SK-N-SH treated with all-trans-retinoic acid at 6 μM for 48 hours (cell line): ENCODE data around the gene FBLN7.

Source experiments
- ATAC-seq: fragments of 200-7000 bp; cut with Tn5 transposase; 3 replicates; pipeline ENCODE4 v1.9.1; 2020; ENCODE audit warnings: mild to moderate bottlenecking, moderate library complexity
- BACH2 ChIP-seq: fragments of 250-450 bp; sonication (Bioruptor Pico); IDR thresholded peaks from 2 replicates; pipeline ENCODE4 v1.9.0; 2021; ENCODE audit warnings: mild to moderate bottlenecking, borderline replicate concordance
- CSDC2 ChIP-seq: fragments of 250-450 bp; sonication (Bioruptor Pico); IDR thresholded peaks from 2 replicates; pipeline ENCODE4 v1.5.0; 2020; ENCODE audit warnings: mild to moderate bottlenecking, moderate library complexity
- ESRRG ChIP-seq: fragments of 250-450 bp; sonication (Bioruptor Pico); IDR thresholded peaks from 2 replicates; pipeline ENCODE4 v1.6.1; 2021; ENCODE audit warnings: mild to moderate bottlenecking
- GLIS3 ChIP-seq: fragments of 250-450 bp; sonication (Bioruptor Pico); IDR thresholded peaks from 2 replicates; pipeline ENCODE4 v1.5.0; 2020; ENCODE audit warnings: mild to moderate bottlenecking, moderate library complexity
- ISL1 ChIP-seq: fragments of 250-450 bp; sonication (Bioruptor Pico); IDR thresholded peaks from 2 replicates; pipeline ENCODE4 v2.1.2; 2022; ENCODE audit warnings: mild to moderate bottlenecking, moderate library complexity
- OSR1 ChIP-seq: fragments of 250-450 bp; sonication (Bioruptor Pico); IDR thresholded peaks from 2 replicates; pipeline ENCODE4 v1.8.0; 2022; ENCODE audit warnings: moderate library complexity, mild to moderate bottlenecking, inconsistent platforms
- PPARA ChIP-seq: fragments of 250-450 bp; sonication (Bioruptor Pico); IDR thresholded peaks from 2 replicates; pipeline ENCODE4 v1.5.0; 2020; ENCODE audit warnings: mild to moderate bottlenecking, borderline replicate concordance
- RARB ChIP-seq: fragments of 250-450 bp; sonication (Bioruptor Pico); IDR thresholded peaks from 2 replicates; pipeline ENCODE4 v1.8.0; 2021; ENCODE audit warnings: mild to moderate bottlenecking, moderate library complexity
- TCF4 ChIP-seq: fragments of 250-450 bp; sonication (Bioruptor Pico); IDR thresholded peaks from 2 replicates; pipeline ENCODE4 v1.8.0; 2021; ENCODE audit warnings: mild to moderate bottlenecking, moderate library complexity, borderline replicate concordance
- TOX ChIP-seq: fragments of 250-450 bp; sonication (Bioruptor Pico); IDR thresholded peaks from 2 replicates; pipeline ENCODE4 v1.8.0; 2021; ENCODE audit warnings: mild to moderate bottlenecking, moderate library complexity, borderline replicate concordance
- ZC3H10 ChIP-seq: fragments of 250-450 bp; sonication (Bioruptor Pico); IDR thresholded peaks from 2 replicates; pipeline ENCODE4 v1.5.1; 2021; ENCODE audit warnings: mild to moderate bottlenecking, moderate library complexity
- ZFP3 ChIP-seq: fragments of 250-450 bp; sonication (Bioruptor Pico); IDR thresholded peaks from 2 replicates; pipeline ENCODE4 v1.5.0; 2020; ENCODE audit warnings: mild to moderate bottlenecking, moderate library complexity
- ZFP30 ChIP-seq: fragments of 450-650 bp; formaldehyde crosslinking; IDR thresholded peaks from 2 replicates; pipeline ENCODE4 v1.5.0; 2022; ENCODE audit warnings: mild to moderate bottlenecking, moderate library complexity
- ZNF565 ChIP-seq: fragments of 450-650 bp; formaldehyde crosslinking; conservative IDR thresholded peaks from 2 replicates; pipeline ENCODE4 v1.5.0; 2020; ENCODE audit warnings: low read depth, mild to moderate bottlenecking, moderate library complexity
- ZNF70 ChIP-seq: fragments of 450-650 bp; formaldehyde crosslinking; IDR thresholded peaks from 2 replicates; pipeline ENCODE4 v1.5.0; 2020; ENCODE audit warnings: mild to moderate bottlenecking, moderate library complexity
- ZNF8 ChIP-seq: fragments of 450-650 bp; formaldehyde crosslinking; IDR thresholded peaks from 2 replicates; pipeline ENCODE4 v1.5.0; 2020; ENCODE audit warnings: mild to moderate bottlenecking, moderate library complexity
- TF ChIP-seq, protein P1 (sequence below): fragments of 250-450 bp; sonication (Bioruptor Pico); IDR thresholded peaks from 2 replicates; pipeline ENCODE4 v1.5.0; 2020; ENCODE audit warnings: mild to moderate bottlenecking, moderate library complexity
- TF ChIP-seq, protein P2 (sequence below): fragments of 250-450 bp; sonication (Bioruptor Pico); IDR thresholded peaks from 2 replicates; pipeline ENCODE4 v1.5.1; 2020; ENCODE audit warnings: low read depth, mild to moderate bottlenecking, moderate library complexity
- TF ChIP-seq, protein P3 (sequence below): fragments of 250-450 bp; sonication (Bioruptor Pico); IDR thresholded peaks from 2 replicates; pipeline ENCODE4 v1.5.1; 2021; ENCODE audit warnings: mild to moderate bottlenecking, moderate library complexity
- TF ChIP-seq, protein P4 (sequence below): fragments of 250-450 bp; sonication (Bioruptor Pico); IDR thresholded peaks from 2 replicates; pipeline ENCODE4 v1.8.0; 2021; ENCODE audit warnings: low read depth, mild to moderate bottlenecking, moderate library complexity, borderline replicate concordance

FBLN7 gene

DNA sequence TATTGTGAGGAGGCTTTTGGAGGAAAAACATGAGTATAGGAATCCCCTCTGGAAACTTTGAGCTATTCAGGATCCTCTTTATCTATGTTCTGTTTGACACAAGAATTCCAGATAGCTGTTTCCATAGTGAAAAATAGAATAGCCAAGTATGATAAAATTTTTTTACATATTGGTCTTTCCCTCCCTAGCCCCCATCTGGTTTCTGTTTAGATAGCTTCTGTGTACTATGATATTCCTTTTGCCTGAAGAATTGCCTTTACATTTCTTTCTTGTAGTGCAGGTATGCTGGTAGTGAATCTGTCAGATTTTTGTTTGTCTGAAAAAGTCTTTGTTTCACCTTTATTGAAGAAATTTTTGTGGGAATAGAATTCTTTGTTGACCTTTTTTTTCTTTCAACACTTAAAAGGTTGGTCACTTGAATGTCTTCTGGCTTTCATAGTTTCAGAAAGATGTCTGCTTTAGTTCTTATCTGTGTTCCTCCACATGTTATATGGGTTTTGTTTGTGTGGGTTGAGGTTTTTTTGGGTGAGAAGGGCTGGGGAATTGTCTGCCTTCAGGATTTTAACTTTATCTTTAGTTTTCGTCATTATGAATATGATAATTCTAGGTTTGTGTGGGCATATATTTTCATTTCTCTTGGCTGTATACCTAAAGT is 29.9 kb upstream of the FBLN7 start:
- TF ChIP-seq ESRRG (CRISPR knock-in tag) (no peak), RARB (CRISPR knock-in tag) (no peak), TOX (no peak), CSDC2 (no peak), TCF4 (CRISPR knock-in tag) (no peak), ISL1 (CRISPR knock-in tag) (no peak), GLIS3 (CRISPR knock-in tag) (no peak), ZFP30 (CRISPR knock-in tag) (no peak)
- TF ChIP-seq, protein P1, sequence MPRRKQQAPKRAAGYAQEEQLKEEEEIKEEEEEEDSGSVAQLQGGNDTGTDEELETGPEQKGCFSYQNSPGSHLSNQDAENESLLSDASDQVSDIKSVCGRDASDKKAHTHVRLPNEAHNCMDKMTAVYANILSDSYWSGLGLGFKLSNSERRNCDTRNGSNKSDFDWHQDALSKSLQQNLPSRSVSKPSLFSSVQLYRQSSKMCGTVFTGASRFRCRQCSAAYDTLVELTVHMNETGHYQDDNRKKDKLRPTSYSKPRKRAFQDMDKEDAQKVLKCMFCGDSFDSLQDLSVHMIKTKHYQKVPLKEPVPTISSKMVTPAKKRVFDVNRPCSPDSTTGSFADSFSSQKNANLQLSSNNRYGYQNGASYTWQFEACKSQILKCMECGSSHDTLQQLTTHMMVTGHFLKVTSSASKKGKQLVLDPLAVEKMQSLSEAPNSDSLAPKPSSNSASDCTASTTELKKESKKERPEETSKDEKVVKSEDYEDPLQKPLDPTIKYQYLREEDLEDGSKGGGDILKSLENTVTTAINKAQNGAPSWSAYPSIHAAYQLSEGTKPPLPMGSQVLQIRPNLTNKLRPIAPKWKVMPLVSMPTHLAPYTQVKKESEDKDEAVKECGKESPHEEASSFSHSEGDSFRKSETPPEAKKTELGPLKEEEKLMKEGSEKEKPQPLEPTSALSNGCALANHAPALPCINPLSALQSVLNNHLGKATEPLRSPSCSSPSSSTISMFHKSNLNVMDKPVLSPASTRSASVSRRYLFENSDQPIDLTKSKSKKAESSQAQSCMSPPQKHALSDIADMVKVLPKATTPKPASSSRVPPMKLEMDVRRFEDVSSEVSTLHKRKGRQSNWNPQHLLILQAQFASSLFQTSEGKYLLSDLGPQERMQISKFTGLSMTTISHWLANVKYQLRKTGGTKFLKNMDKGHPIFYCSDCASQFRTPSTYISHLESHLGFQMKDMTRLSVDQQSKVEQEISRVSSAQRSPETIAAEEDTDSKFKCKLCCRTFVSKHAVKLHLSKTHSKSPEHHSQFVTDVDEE (CRISPR knock-in tag), result no peak
- no peak for ATAC-seq

DNA sequence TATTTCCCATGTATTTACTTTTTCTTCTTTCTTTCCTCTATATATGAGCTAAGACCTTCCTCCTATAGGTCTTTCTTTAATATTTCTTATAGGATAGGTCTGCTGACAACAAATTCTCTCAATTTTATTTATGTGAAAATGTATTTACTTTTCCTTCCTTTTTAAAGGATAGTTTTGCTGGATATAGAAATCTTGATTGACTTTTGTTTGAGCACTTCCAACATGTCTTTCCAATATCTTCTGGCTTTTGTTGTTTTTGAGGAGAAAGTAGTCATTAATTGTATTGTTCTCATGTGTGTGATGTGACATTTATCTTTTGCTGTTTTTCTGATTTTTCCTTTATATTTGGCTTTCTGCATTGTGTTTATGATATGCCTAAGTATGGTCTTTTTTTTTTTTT is 28.9 kb upstream of the FBLN7 start:
- ATAC-seq, result no peak
- no peak for TF ChIP-seq BACH2
- TF ChIP-seq ZFP3 (CRISPR knock-in tag), result no peak
- no peak for TF ChIP-seq PPARA (CRISPR knock-in tag)
- TF ChIP-seq, protein P1 (CRISPR knock-in tag), result no peak
- TF ChIP-seq, protein P2, sequence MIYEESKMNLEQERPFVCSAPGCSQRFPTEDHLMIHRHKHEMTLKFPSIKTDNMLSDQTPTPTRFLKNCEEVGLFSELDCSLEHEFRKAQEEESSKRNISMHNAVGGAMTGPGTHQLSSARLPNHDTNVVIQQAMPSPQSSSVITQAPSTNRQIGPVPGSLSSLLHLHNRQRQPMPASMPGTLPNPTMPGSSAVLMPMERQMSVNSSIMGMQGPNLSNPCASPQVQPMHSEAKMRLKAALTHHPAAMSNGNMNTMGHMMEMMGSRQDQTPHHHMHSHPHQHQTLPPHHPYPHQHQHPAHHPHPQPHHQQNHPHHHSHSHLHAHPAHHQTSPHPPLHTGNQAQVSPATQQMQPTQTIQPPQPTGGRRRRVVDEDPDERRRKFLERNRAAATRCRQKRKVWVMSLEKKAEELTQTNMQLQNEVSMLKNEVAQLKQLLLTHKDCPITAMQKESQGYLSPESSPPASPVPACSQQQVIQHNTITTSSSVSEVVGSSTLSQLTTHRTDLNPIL (CRISPR knock-in tag), result no peak
- TF ChIP-seq ZNF8 (CRISPR knock-in tag), result no peak
- no peak for TF ChIP-seq OSR1 (CRISPR knock-in tag)
- TF ChIP-seq RARB (CRISPR knock-in tag), result no peak
- no peak for TF ChIP-seq TOX
- TF ChIP-seq, protein P3, sequence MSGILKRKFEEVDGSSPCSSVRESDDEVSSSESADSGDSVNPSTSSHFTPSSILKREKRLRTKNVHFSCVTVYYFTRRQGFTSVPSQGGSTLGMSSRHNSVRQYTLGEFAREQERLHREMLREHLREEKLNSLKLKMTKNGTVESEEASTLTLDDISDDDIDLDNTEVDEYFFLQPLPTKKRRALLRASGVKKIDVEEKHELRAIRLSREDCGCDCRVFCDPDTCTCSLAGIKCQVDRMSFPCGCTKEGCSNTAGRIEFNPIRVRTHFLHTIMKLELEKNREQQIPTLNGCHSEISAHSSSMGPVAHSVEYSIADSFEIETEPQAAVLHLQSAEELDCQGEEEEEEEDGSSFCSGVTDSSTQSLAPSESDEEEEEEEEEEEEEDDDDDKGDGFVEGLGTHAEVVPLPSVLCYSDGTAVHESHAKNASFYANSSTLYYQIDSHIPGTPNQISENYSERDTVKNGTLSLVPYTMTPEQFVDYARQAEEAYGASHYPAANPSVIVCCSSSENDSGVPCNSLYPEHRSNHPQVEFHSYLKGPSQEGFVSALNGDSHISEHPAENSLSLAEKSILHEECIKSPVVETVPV (CRISPR knock-in tag), result no peak
- TF ChIP-seq, protein P4, sequence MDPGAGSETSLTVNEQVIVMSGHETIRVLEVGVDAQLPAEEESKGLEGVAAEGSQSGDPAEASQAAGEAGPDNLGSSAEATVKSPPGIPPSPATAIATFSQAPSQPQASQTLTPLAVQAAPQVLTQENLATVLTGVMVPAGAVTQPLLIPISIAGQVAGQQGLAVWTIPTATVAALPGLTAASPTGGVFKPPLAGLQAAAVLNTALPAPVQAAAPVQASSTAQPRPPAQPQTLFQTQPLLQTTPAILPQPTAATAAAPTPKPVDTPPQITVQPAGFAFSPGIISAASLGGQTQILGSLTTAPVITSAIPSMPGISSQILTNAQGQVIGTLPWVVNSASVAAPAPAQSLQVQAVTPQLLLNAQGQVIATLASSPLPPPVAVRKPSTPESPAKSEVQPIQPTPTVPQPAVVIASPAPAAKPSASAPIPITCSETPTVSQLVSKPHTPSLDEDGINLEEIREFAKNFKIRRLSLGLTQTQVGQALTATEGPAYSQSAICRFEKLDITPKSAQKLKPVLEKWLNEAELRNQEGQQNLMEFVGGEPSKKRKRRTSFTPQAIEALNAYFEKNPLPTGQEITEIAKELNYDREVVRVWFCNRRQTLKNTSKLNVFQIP, result no peak
- TF ChIP-seq ZC3H10 (CRISPR knock-in tag), result no peak
- TF ChIP-seq GLIS3 (CRISPR knock-in tag), result no peak
- TF ChIP-seq TCF4 (CRISPR knock-in tag), result no peak
- no peak for TF ChIP-seq ESRRG (CRISPR knock-in tag)
- no peak for TF ChIP-seq CSDC2
- TF ChIP-seq ZNF565 (CRISPR knock-in tag), result no peak
- no peak for TF ChIP-seq ZFP30 (CRISPR knock-in tag)
- TF ChIP-seq ISL1 (CRISPR knock-in tag), result no peak
- TF ChIP-seq ZNF70 (CRISPR knock-in tag), result no peak
- TF ChIP-seq, all 23 proteins: peak for 0

DNA sequence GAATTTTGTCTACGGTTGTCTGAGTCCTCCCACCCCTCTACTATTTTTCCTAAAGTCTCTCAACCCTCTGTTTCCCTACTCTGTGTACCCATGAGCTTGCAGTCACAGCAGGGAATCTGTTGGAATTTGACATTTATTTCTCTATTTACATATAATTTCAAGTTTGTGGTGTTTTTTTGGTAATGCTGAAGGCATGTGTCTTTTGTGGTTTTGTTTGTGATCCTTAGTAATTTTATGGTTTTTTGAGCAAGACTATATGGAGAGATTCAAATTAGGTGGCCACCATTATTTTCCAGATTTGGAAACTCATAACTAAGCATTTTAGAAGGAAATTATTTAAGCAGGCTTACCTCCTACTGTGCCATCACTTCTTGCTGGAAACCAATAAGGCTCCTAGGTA is 27.2 kb upstream of the FBLN7 start:
- no peak for ATAC-seq
- TF ChIP-seq OSR1 (CRISPR knock-in tag) (no peak), ZNF565 (CRISPR knock-in tag) (no peak), ESRRG (CRISPR knock-in tag) (no peak), GLIS3 (CRISPR knock-in tag) (no peak), ZFP3 (CRISPR knock-in tag) (no peak), ZNF8 (CRISPR knock-in tag) (no peak), TOX (no peak), PPARA (CRISPR knock-in tag) (no peak), ZNF70 (CRISPR knock-in tag) (no peak), ISL1 (CRISPR knock-in tag) (no peak)
- TF ChIP-seq, protein P1 (CRISPR knock-in tag), result no peak
- TF ChIP-seq, protein P4, result no peak
